ENCODE data around the gene KRTAP4-6.
"Not testable (repeated sequence)": the region's sequence is repeated elsewhere in the genome, so short reads cannot be mapped to it uniquely, and the experiment has no call there.

KRTAP4-6 gene

DNA sequence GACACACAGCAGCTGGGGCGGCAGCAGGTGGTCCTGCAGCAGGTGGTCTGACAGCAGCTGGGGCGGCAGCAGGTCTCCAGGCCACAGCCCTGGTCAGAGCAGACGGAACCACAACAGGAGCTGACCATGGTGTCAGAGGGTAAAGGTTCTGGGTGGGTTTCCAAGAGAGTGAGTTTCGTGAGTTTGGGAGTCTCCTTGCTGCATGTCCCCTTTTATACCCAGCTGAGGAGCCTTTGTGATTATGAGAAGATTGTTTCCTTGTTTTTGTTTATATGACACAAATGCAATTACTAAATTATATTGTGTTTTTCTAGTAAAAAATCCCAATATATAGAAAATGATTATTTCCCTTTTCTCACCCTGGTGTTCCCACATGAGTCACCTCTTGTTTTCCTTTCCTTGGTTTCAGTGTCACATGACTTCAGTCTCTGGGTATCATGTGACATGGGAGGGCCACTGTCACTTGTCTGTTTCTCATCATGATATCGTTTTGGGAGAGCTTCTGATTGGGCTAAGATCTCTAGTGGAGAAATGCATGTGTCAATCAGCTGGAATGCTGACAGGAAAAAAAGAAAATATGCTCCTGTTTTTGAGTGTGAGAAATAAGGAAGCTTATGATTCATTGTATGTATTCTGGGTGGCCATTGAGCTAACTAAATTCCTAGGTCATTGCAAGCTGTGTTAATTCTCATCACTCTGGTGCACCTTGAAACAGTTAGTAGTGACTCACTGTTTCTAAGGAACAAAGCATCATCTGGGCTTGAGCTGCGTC is at the start of gene KRTAP4-6:
Gene KRTAP4-6 (minus strand): TSS at position 185 of the 772 bp plus-strand sequence. CDS start 57 bp downstream, at position 128.
- in situ Hi-C loops (cut with HindIII; ENCODE audit: low pct_ligation_motif_present, low pct_unique_long_range_greater_than_20kb, low sequenced_read_pairs): no loop called here
- DNase-seq: no peak

DNA sequence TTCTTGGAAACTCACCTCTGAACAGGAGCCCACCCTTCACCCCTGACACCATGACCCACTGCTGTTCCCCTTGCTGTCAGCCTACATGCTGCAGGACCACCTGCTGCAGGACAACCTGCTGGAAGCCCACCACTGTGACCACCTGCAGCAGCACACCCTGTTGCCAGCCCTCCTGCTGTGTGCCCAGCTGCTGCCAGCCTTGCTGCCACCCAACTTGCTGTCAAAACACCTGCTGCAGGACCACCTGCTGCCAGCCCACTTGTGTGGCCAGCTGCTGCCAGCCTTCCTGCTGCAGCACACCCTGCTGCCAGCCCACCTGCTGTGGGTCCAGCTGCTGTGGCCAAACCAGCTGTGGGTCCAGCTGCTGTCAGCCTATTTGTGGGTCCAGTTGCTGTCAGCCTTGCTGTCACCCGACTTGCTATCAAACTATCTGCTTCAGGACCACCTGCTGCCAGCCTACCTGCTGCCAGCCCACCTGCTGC is 49.5 kb upstream of the KRTAP4-6 start, which contains the start of gene KRTAP9-1:
Gene KRTAP9-1 (plus strand): TSS at position 51 of the 482 bp plus-strand sequence. CDS start 0 bp downstream, at position 51.
- DNase-seq; in situ Hi-C loops (cut with HindIII; ENCODE audit: low pct_ligation_motif_present, low pct_unique_long_range_greater_than_20kb, low sequenced_read_pairs): not testable (repeated sequence)

- no peak for DNase-seq
- in situ Hi-C loops (cut with HindIII; ENCODE audit: low pct_ligation_motif_present, low pct_unique_long_range_greater_than_20kb, low sequenced_read_pairs): no loop called here
These were observed 46.5 kb upstream of the KRTAP4-6 start for GRCh38 chr17:41186872-41187271.

- in situ Hi-C loops (cut with HindIII; ENCODE audit: low pct_ligation_motif_present, low pct_unique_long_range_greater_than_20kb, low sequenced_read_pairs): no loop called here
These were observed 44.7 kb upstream of the KRTAP4-6 start for GRCh38 chr17:41185001-41185400.

DNA sequence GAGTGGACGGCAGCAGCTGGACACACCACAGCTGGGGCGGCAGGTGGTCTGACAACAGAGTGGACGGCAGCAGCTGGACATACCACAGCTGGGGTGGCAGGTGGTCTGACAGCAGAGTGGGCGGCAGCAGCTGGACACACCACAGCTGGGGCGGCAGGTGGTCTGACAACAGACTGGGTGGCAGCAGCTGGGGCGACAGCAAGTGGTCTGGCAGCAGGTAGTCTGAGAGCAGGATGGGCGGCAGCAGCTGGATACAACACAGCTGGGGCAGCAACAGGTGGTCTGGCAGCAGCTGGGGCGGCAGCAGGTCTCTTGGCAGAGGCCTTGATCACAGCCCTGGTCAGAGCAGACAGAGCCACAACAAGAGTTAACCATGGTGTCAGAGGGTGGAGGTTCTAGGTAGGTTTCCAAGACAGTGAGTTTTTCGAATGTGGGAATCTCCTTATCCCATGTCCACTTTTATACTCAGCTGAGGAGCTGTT is 44.2 kb upstream of the KRTAP4-6 start, which contains the start of gene KRTAP4-1:
Gene KRTAP4-1 (minus strand): TSS at position 432 of the 482 bp plus-strand sequence. CDS start 57 bp downstream, at position 375.
- no peak for DNase-seq
- in situ Hi-C loops (cut with HindIII; ENCODE audit: low pct_ligation_motif_present, low pct_unique_long_range_greater_than_20kb, low sequenced_read_pairs): no loop called here

More at GRCh38 chr17:41185001-41185400, 44.7 kb upstream of the KRTAP4-6 start:
- no peak for DNase-seq

- peak; percentile 19 for DNase-seq
- in situ Hi-C loops (cut with HindIII; ENCODE audit: low pct_ligation_motif_present, low pct_unique_long_range_greater_than_20kb, low sequenced_read_pairs): no loop called here
These were observed 38.7 kb upstream of the KRTAP4-6 start for GRCh38 chr17:41178843-41179616.

DNA sequence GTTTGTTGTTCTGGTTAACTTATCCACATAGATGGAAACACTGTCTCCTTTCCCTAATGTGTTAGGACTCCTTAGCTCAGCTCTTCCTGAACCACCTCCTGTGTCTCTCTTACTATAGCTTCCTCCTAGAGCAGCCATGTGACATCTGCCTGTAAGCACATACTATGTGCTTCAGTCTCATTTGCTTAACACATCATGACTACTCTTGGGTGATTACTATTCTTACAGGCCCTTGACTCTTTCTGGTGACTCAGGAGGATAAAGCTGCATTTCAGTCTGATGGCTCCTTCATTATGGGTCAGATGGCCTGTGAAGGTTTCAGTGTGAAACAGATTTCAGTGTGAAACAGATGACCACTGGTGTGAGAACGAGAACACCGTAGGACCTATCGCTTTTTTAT is 38.0 kb upstream of the KRTAP4-6 start:
- DNase-seq: no peak
- in situ Hi-C loops (cut with HindIII; ENCODE audit: low pct_ligation_motif_present, low pct_unique_long_range_greater_than_20kb, low sequenced_read_pairs): no loop called here

DNA sequence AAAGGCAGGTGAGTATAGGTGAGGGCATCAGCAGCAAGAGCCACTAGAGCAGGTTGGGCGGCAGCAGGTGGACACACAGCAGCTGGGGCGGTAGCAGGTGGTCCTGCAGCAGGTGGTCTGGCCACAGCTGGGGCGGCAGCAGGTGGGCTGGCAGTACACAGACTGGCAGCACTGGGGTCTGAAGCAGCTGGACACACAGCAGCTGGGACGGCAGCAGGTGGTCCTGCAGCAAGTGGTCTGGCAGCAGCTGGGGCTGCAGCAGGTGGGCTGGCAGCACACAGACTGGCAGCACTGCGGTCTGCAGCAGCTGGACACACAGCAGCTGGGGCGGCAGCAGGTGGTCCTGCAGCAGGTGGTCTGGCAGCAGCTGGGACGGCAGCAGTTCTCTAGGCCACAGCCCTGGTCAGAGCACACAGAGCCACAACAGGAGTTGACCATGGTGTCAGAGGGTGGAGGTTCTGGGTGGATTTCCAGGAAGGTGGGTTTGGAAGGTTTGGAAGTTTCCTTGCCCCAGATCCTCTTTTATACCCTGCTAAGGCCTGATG is 37.5 kb upstream of the KRTAP4-6 start, which contains the start of gene KRTAP4-2:
Gene KRTAP4-2 (minus strand): TSS at position 495 of the 545 bp plus-strand sequence. CDS start 57 bp downstream, at position 438.
- DNase-seq: no peak
- in situ Hi-C loops (cut with HindIII; ENCODE audit: low pct_ligation_motif_present, low pct_unique_long_range_greater_than_20kb, low sequenced_read_pairs): no loop called here

DNA sequence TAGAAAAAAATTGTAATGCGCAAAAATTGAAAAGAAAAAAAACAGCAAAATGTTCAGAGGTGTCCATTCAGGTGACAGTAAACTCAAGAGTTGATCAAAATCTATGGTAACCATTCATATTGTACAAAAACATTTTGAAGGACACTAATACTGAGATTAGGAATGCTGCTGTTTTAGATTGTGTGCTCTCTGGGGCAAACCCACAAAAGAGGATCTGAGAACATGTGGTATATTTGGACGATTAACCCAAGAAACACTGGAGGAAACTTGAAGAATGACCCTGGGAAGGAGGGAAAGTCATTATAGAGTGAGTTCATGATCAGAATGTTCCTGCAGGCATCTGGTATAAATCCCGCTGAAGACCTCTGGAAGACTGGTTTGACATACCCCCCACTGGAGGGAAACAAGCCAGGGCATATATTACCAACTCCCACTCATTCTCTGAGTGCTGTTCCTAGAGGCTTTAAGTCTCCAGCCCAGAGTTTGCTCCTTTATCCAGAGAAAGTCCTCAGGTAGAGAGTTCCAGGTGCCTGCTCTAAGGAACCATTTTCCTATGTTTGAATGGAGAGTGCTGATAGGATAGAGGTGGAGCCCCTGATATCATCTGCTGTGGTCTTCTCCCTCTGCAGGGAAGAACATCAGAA is 36.5 kb upstream of the KRTAP4-6 start:
- in situ Hi-C loops (cut with HindIII; ENCODE audit: low pct_ligation_motif_present, low pct_unique_long_range_greater_than_20kb, low sequenced_read_pairs): no loop called here
- DNase-seq: no peak

GRCh38 chr17:41171886-41172285 is 31.5 kb upstream of the KRTAP4-6 start:
- in situ Hi-C loops (cut with HindIII; ENCODE audit: low pct_ligation_motif_present, low pct_unique_long_range_greater_than_20kb, low sequenced_read_pairs): no loop called here
- no peak for DNase-seq

DNA sequence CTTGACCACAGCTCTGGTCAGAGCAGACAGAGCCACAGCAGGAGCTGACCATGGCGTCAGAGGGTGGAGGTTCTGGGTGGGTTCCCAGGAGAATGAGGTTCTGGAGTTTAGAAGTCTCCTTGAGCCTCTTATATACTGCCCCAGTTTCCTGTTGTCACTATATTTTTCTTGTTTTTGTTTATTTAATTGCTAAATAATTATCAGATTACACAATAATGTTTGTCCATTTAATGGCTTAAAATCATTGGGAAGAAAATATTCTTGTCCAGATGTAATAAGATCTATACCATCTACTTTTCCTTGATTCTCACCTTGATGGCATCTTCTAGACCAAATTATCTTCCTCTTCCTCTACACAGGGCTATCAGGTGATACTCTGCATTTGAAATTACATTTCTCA is 27.8 kb upstream of the KRTAP4-6 start, which contains the start of gene KRTAP4-3:
Gene KRTAP4-3 (minus strand): TSS at position 101 of the 400 bp plus-strand sequence. CDS start 49 bp downstream, at position 52.
- no peak for DNase-seq
- in situ Hi-C loops (cut with HindIII; ENCODE audit: low pct_ligation_motif_present, low pct_unique_long_range_greater_than_20kb, low sequenced_read_pairs): no loop called here

GRCh38 chr17:41167561-41167960 is 27.2 kb upstream of the KRTAP4-6 start:
- no peak for DNase-seq
- in situ Hi-C loops (cut with HindIII; ENCODE audit: low pct_ligation_motif_present, low pct_unique_long_range_greater_than_20kb, low sequenced_read_pairs): no loop called here

- in situ Hi-C loops (cut with HindIII; ENCODE audit: low pct_ligation_motif_present, low pct_unique_long_range_greater_than_20kb, low sequenced_read_pairs): no loop called here
- no peak for DNase-seq
These were observed 23.5 kb upstream of the KRTAP4-6 start for GRCh38 chr17:41163828-41164227.

DNA sequence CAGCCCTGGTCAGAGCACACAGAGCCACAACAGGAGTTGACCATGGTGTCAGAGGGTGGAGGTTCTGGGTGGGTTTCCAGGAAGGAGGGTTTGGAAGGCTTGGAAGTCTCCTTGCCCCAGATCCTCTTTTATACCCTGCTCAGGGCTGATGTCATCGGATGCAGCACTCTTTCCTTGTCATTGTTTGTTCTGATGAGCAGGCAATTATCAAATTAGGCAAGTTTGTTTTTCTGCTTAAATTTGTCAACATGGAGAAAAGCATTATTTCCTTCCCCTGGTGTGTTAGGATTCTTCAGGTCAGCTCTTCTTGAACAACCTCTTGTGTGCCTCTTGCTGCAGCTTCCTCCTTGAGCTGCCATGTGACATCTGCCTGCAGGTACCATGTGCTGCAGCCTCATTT is 20.3 kb upstream of the KRTAP4-6 start, which contains the start of gene KRTAP4-4:
Gene KRTAP4-4 (minus strand): TSS at position 101 of the 400 bp plus-strand sequence. CDS start 57 bp downstream, at position 44.
- in situ Hi-C loops (cut with HindIII; ENCODE audit: low pct_ligation_motif_present, low pct_unique_long_range_greater_than_20kb, low sequenced_read_pairs): no loop called here
- DNase-seq: no peak

DNA sequence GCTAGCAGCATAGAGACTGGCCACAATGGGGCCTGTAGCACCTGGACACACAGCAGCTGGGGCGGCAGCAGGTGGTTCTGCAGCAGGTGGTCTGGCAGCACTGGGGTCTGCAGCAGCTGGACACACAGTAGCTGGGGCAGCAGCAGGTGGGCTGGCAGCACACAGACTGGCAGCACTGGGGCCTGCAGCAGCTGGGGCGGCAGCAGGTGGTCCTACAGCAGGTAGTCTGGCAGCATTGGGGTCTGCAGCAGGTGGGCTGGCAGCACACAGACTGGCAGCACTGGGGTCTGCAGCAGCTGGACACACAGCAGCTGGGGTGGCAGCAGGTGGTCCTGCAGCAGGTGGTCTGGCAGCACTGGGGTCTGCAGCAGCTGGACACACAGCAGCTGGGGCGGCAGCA is 19.8 kb upstream of the KRTAP4-6 start:
- in situ Hi-C loops (cut with HindIII; ENCODE audit: low pct_ligation_motif_present, low pct_unique_long_range_greater_than_20kb, low sequenced_read_pairs): not testable (repeated sequence)

GRCh38 chr17:41153856-41154255 is 13.5 kb upstream of the KRTAP4-6 start:
- no peak for DNase-seq
- in situ Hi-C loops (cut with HindIII; ENCODE audit: low pct_ligation_motif_present, low pct_unique_long_range_greater_than_20kb, low sequenced_read_pairs): no loop called here

More for the DNA sequence above, 19.8 kb upstream of the KRTAP4-6 start:
- not testable (repeated sequence) for DNase-seq

DNA sequence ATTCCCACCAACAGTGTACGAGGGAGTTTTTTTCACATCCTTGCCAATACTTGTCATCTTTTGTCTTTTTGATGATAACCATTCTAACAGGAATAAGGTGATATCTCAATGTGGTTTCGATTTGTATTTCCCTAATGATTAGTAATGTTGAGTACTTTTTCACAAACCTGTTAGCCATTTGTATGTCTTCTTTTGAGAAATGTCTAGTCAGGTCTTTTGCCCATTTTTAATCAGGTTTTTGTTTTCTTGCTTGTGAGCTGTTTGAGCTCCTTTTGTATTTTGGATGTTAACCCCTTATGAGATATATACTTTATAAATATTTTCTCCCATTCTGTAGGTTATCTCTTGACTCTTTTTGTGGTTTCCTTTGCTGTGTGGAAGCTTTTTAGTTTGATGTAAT is 11.2 kb upstream of the KRTAP4-6 start:
- in situ Hi-C loops (cut with HindIII; ENCODE audit: low pct_ligation_motif_present, low pct_unique_long_range_greater_than_20kb, low sequenced_read_pairs): no loop called here
- no peak for DNase-seq

DNA sequence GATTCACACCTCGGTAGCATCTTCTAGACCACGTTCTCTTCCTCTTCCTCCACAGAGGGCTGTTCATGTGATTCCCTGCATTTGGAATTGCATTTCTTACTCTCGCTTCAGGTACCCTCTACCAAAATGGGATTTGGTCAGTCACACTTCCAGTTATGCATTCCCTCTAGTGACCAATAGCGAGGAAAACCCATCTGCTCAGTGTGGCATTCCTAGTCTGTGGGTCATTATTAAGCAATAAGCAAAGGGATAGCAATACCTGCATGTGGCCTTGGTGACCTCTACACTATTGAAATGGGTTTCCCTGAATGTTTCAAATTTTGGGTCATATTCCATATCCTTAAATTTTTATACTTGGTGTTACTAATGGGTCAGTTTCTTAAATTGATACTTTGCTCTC is 9.7 kb upstream of the KRTAP4-6 start:
- no peak for DNase-seq
- in situ Hi-C loops (cut with HindIII; ENCODE audit: low pct_ligation_motif_present, low pct_unique_long_range_greater_than_20kb, low sequenced_read_pairs): no loop called here
